ENCODE data around the gene OAT.

Gene OAT

GRCh38 chr10:124402273-124402672, 16.4 kb downstream of the OAT start:
- DNase-seq, result no peak

DNA sequence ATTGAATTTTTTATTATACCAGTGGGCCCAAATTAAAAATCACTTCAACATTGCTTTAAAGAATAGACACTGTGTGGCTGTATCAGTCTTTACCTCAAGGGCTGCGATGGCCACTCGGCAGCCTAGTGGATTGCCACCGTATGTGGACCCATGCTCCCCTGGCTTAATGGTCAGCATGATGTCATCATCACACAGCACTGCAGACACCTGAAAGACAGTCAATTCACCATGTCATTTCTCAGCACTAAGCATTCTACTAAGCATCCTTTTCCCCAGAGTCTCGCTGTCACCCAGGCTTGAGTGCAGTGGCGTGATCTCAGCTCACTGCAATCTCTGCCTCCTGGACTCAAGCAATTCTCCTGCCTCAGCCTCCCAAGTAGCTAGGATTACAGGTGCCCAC, 17.1 kb downstream of the OAT start:
- DNase-seq, result no peak

DNA sequence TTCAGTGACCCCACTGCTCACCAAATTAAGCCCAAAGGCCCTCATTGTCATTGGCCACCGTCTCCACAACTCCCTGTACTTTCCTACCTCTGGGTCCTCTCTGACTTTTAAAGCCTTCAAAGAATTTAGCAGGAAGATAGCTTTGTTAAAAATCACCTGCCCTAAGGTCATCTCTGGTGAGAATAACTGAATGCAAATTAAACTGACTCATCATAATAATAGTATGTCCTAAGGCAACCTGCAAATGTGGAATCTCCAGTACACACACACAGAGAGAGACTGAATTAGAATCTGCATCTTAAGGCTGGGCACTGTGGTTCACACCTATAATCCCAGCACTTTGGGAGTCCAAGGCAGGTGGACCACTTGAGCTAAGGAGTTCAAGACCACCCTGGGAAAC, 24.1 kb downstream of the OAT start:
- DNase-seq, result no peak

GRCh38 chr10:124392626-124393342, 25.9 kb downstream of the OAT start:
- DNase-seq, result no peak

- DNase-seq, result no peak
These were observed 28.1 kb downstream of the OAT start for GRCh38 chr10:124390471-124391187.

DNA sequence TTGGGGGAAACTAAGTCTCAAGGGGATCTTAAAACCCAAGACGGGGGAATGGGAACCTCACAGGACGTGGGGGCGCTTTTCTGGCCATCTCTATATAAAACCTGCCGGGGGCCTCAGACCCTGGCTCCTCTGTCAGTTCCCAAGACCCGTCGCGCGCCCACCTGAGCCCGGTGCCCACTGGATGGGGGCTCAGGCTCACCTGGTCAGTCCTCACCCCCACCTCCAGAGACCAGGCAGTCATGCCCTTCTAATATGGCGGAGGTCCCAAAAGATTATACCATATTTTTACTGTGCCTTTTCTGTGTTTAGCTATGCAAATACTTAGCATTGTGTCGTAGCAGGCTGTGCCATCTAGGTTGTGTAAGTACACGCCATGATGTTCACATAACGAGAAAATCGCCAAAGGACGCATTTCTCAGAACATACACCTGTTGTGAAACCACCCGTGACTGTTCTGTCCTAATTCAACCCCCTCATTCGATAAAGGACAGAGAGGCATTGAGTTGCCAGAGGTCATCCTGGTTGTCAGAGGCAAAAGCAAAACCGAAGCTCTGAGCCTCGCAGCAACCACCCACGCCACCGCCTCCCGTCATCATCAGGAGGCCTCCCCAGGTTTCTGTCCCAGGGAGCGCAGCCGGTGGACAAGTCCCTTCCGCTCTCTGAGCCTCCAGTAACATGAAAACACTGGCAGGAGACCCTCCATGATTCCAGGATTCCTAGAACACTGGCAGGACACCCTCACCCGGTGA, 28.9 kb downstream of the OAT start:
- no peak for DNase-seq

DNA sequence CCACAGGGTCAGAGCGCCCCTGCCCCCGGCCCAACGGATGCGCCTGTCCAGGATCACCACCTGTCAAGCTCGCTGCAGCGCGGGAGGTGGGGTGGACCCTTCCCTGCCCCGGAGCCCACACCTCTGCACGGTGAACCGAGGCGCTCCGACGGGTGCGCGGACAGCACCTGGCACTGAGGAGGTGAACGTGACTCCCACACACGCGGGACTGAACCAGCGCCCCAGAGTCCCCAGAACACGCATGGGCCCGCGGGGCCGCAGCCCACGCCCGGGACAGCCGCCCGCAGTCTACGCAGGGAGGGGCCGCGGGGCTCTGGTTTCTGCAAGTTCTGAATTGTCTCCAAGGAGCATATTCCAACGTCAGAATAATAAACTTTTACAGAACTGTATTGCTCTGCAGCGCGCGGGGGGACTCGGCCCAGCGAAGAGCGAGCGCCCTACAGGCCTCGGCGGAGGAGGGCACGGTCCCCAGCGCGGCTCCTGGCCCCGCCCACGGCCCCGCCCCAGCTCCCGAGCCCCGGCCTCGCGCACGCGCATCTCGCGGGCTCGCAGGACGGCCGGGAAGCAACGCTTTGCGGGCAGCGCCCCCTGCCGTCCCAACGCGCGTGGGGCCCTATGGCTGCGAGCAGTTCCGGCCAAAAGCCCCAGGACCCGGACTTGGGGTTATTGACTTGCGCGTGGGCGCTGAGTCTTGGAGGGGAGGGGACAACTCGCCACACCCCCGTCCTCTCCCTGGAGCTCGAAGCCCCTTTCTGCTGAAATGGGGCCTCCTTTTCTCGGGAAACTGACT, 29.7 kb downstream of the OAT start:
- peak; percentile 86 to 94 (median 87) for DNase-seq

DNA sequence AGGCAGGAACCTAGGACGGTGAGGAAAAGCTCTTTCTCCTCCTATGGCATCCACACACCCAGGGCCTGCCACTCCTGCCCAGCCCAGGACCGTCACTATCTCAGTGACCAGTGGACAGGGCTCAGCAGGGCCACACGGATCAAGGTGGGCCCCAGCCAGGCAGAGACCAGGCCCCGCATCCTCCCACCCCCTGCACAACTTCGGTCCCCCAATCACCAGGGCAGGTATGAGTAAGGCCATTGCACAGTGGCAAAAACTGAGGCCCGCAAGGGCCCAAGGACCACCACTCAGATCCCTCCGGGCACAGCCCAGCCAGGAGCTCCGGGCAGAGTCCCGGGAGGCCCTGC, 30.3 kb downstream of the OAT start:
- DNase-seq, result no peak

- DNase-seq, result no peak
These were observed 31.4 kb downstream of the OAT start for GRCh38 chr10:124387078-124387874.

- no peak for DNase-seq
These were observed 32.3 kb downstream of the OAT start for GRCh38 chr10:124386186-124387077.

DNA sequence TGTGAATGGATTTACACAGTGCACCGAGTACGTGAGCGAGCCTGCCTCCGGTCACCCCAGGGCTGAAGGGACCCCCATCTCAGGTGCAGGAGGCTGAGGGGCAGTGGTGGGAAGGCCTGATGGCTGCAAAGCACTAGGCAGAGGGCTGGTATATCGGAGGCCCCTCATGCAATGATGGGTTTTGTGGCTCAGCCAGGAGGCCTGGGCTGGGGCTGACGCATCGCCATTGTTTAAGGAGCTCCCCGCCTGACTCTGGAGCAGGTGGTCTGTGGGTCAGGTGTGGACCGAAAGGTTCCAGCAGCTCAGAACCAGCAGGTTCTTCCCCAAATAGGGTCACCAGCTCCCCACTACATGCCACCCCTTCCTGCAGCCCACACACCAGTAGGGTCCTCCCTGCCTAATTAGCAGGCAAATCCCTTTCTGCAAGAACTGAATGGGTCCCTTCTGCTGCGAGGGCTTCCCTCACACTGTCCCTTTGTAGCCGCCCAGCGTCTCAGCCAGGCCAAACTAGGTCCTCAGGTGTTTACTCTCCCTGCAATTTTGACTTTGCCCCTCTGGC, 33.0 kb downstream of the OAT start:
- DNase-seq, result no peak

DNA sequence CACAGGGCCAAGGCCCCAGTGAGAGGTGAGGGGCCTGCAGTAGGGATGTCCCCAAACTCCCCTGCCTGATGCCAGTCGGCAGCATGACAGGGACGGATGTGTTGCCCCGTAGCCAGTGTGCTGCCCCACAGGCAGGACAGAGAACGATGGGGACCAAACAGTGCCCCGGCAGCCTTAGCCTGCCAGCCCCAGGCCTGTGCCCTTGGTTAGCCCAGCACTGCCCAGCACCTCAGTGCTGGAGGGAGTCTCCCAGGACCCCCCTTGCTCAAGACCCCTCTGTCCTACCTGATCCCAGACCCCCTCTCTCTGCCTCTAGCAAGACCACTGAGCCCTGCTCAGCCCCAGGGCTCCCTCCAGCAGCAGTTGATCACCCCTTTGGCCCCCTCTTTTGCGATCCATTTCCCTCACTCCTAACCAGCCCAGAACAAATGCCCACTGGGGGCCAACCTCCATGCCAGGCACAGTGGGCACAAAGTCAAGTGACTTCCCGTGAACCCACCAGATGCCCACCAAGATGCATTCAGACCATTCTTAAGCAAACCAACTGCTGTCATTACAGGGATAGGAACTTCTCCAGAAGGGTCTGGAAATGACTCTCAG, 34.0 kb downstream of the OAT start:
- no peak for DNase-seq

DNA sequence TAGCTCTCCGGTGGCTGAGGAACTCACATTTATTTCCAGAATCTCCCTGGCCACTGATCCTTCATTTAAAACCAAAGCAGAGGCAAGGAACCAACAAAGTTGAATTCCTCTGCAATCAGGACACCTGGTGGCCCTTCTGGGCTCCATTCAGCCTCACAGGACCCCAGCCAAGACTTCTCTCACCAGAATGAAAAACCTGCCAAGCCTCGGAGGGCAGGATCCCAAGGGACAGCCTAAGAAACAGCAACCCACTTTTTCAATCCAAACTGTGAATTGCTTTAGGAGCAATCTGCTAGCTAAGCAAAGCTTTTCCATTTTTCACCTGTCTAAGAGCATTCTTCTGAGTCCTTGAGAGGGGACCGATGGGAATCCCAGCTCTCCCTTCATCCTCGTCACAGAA, 34.6 kb downstream of the OAT start:
- DNase-seq, result no peak

DNA sequence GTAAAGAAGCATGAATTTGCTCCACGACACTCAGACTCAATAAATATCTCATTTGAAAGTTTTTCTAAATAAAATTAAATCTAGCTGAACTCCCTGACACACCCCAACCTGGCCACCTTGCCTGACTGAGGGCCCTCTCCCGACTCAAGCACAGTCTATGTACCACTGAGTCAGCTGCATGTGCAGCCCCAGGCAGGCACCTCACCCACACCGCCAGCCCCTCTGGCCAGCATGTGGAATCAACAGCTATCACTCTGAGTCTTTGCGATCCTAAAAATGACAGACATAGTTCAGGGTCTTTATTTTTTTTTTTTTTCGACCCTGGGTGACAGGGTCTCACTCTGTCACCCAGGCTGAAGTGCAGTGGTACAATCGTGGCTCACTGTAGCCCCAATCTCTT, 35.2 kb downstream of the OAT start:
- no peak for DNase-seq

DNA sequence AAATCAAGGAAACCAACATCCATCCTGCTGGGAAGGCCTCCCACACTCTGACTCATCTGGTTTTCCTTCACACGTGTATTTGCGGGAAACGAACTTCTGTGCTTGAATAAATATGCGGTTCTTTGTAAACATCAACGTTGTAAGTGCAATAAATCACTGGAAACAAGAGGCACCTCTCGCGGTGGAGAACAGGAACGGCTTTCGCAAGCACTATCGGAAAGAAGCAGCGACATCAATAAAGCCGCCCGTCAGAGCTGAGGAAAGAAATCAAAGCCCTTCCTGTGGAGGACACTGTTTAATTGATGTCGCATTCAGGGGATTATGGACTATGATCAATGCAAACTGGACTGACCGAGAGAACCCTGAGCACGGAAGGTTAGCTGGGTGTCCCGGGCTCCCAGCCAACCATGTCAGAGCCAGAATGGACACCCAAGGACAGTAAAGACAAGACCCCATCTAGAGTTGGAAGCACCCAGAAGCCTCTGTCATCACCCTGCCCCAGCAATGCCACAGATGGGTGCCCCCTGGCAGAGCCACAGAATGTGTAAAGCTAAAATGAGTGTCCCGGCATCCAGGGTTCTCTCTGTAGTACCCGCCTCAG, 37.6 kb downstream of the OAT start:
- DNase-seq, result no peak

- no peak for DNase-seq
These were observed 38.3 kb downstream of the OAT start for GRCh38 chr10:124380256-124380995.

- no peak for DNase-seq
These were observed 39.0 kb downstream of the OAT start for GRCh38 chr10:124379609-124380193.

GRCh38 chr10:124378881-124379471, 39.7 kb downstream of the OAT start:
- no peak for DNase-seq
